ENCODE measurements around the gene STMN3.

- TF ChIP-seq CTCF (IDR thresholded peaks at IDR 0.05) (no peak), POLR2AphosphoS5 (IDR thresholded peaks at IDR 0.05) (no peak), POLR2A (IDR thresholded peaks at IDR 0.05) (no peak), EP300 (IDR thresholded peaks at IDR 0.05) (no peak)
These were observed 55.4 kb downstream of the STMN3 start for GRCh38 chr20:63597651-63598478.
